CD4-positive, alpha-beta T cell treated with Interferon gamma for 1 hour (primary cell): ENCODE data around the gene SRGAP2.
"Not testable (repeated sequence)": the region's sequence is repeated elsewhere in the genome, so short reads cannot be mapped to it uniquely, and the experiment has no call there.

Source experiments
- DNase-seq: peaks from one replicate; pipeline ENCODE4 v3.0.0-alpha.2; 2020

Gene SRGAP2

GRCh38 chr1:206203364-206204158, at the start of gene SRGAP2:
TSS of gene SRGAP2 (plus strand) at chr1:206203541. CDS start at chr1:206205971, 2,430 bp downstream.
- peak; percentile 62 for DNase-seq

GRCh38 chr1:206167350-206168029, 35.9 kb upstream of the SRGAP2 start:
- not testable (repeated sequence) for DNase-seq

GRCh38 chr1:206169794-206170193, 33.5 kb upstream of the SRGAP2 start:
- DNase-seq, result not testable (repeated sequence)

DNA sequence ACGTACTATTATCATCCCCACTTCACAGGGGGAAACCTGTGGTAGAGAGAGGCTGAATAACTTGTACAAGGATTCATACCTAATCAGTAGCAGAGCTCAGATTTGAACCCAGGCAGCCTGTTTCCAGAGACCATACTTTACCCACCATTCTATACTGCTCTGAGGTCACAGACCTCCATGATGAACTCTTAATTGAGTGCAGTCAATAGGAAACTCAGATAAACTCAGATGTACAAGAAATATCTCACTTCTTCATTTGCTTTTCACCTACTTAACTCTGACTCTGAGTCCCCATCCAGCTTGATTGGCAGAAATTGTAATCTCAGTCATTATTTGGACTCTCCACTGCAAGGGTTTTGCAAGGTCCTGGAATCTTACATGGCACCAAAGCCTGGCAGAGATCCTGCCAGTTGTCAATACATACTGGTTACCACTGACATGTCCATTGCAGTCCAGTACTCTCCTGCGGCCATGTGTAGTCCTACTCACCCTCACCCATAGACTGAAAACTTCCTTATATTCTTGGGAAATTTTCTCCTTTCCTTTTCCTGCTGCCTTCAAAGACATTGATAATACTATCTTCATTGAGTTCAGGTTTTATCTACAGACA, 30.1 kb upstream of the SRGAP2 start:
- not testable (repeated sequence) for DNase-seq

- DNase-seq, result not testable (repeated sequence)
These were observed 29.0 kb upstream of the SRGAP2 start for GRCh38 chr1:206174182-206174868.

- DNase-seq, result not testable (repeated sequence)
These were observed 27.8 kb upstream of the SRGAP2 start for GRCh38 chr1:206175459-206176113.

GRCh38 chr1:206176114-206176502, 27.2 kb upstream of the SRGAP2 start:
- DNase-seq, result not testable (repeated sequence)

GRCh38 chr1:206178061-206178989, 25.0 kb upstream of the SRGAP2 start:
- DNase-seq, result peak; percentile 0

DNA sequence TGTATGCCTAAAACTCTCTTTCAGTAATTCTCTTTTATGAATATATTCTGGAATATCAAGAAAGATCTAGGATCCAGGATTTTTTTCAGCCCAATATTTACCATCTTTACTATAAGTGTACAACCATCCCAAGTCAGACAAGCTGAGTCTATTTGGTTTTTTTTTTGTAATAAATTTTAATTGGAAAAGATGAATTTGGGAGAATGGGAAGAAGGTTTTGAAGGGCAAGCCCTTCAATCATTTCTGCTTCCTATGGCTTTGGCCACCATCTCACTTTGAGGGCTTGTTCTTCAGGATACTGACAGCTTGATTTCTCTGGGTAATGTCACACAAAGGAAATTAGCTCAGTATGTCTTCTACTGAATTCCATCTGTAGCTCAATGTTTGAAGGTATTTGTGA, 23.7 kb upstream of the SRGAP2 start:
- not testable (repeated sequence) for DNase-seq

GRCh38 chr1:206182368-206183317, 20.7 kb upstream of the SRGAP2 start:
- DNase-seq, result not testable (repeated sequence)

DNA sequence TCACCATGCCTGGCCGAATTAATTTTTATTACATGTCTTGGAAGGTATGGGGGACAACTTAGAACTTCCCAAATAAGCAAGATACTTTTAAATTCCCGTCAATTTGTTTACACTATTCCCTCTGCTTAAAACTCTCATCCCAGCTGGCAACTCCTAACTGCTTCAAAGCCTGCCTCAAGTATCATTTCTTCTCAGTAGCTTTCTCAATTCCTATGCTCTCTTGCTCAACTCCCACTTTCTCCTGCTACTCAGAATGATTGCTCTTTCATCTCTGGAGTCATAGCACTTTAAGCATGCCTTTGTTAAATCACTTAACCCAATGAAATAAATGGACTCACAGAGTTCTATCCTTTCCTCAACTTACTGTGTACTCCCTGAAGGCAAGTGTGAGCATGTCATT, 19.6 kb upstream of the SRGAP2 start:
- not testable (repeated sequence) for DNase-seq

DNA sequence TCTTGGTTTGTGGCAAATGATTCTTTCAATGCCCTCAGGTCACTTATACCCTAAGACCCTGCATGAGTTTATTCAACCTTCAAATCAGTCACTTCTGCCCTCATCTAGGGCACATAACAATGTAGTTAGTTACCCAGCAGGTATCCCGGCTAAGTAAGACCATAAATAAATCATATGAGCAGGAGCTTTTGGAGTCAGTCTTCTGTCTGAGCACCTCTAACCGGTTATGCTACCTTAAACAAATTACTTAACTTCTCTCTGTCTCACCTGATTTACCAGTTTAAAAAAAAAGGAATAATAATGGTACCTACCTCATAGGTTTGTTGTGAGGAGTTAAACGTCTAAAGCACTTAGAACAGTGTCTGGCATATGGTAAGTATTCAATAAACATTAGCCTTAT, 17.6 kb upstream of the SRGAP2 start:
- not testable (repeated sequence) for DNase-seq

- DNase-seq, result not testable (repeated sequence)
These were observed 16.5 kb upstream of the SRGAP2 start for GRCh38 chr1:206186826-206187225.

DNA sequence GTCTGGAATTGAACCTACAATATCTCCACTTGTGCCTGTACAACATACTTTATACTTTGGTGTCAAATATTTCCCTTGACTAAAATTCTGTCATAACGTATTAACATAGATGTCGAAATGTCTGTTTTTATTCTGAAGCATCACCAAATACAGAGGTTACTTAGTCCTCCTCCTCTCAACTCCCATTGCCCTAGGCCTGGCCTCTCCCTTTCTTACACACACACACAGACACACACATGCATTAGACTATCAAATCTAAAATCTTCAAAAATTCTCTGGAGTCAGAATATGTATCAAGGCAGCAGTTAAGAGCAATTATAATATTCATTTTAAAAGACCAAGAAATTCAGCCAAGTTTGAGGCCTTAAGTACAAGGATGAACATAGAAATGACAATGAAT, 8.2 kb upstream of the SRGAP2 start:
- DNase-seq, result not testable (repeated sequence)

DNA sequence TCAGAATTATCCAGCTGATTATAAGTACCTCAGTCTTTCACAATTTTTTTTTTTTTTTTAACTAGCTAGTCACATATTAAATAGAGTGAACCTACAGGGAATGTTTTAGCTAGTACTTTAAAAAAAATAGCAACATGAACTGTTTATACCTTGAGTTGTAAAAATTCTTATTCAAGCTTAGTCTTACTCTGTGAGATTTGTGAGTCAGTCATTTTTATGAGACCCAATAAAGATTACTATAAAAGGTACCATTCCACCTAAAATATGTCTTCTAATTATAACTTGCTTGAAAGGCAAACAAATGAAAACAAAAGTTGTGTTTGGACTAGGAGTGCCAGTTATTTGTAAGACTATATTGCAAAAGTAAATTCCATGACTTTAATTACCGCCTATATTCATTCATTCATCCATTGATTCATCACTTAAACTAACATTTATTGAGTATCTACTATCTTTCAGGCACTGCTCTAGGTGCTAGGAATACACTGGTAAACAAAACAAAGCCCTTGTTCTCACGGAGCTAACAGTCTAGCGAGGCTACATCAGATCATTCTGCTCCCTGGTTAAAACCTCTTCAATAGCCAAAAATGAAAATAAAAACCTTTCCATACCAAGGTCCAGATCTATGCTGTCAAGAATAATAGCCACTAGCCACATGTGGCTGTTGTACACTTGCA, 6.5 kb upstream of the SRGAP2 start:
- not testable (repeated sequence) for DNase-seq

DNA sequence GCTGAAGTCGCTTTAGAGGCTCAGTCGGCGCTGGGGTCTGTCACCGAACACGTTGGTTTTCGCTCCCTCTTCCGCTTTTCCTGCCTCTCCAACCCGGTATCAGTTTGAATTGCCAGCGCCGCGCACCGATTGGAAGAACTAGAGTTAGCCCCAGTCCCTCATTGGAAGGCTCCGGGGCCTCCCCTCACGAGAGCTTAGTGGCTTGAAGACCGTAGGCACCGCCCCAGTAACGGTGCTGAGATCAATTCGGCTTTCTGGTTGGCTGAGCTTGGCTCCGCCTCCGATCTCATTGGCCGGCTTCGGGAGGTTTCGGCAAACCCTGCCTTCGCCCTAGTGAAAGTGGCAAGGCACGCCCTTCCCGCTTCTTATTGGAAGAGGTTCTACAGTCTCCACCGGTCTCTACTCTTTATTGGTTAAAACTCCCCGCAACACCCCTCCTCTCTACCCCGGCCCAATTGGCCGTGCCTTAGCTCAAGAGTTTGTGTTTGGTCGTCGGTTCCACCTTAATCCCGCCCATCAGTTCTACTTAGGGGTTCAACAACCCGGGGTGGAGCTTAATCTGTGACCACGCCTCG, 465 bp upstream of the SRGAP2 start, which contains the start of gene FAM72A:
TSS of gene FAM72A (minus strand) at position 51 of the 575 bp plus-strand sequence. CDS start 814 bp downstream, outside the sequence.
- peak; percentile 100 for DNase-seq

GRCh38 chr1:206204159-206204511, 794 bp downstream of the SRGAP2 start:
- DNase-seq, result not testable (repeated sequence)

- DNase-seq, result not testable (repeated sequence)
These were observed 1.5 kb downstream of the SRGAP2 start for GRCh38 chr1:206204871-206205270.

DNA sequence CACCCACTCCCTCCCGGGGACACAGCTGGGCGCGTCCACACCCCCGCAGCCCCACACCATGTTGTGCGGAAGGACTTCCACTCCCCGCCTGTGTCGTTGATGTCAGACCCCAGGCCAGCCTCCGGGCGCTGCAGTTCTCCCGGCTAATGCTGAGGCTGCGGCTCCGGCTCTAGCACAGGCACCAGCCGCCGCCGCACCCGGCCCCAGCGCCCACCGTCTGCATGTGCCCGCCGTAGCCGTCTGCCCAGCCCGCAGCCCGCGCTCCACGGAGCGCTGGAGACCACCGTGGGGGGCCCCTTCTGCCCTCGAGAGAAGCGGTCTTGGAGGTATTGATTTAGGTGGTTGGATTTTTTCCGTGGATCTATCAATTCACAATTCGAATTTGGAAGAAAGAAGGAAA, 2.2 kb downstream of the SRGAP2 start:
- DNase-seq, result not testable (repeated sequence)
